CD4-positive, alpha-beta T cell (primary cell): ENCODE data around the gene CFAP141. TPM values are rescaled to one million over a fixed set of nuclear protein-coding genes. Genes with fewer than 3 reads are reported as not detected.
A peak's percentile ranks its signal among the peaks of the same experiment; 100 is the strongest.

Experiments used
- ATAC-seq: fragments of 200-7000 bp; cut with Tn5 transposase; one replicate; pipeline ENCODE4 v1.10.0; 2022; ENCODE audit warnings: mild to moderate bottlenecking; ENCODE audit not compliant: poor library complexity
- CTCF ChIA-PET: fragments of 350-600 bp; sonication (Branson Sonifier 250); formaldehyde crosslinking; loops from one replicate; lab custom pipeline; 2021; ENCODE audit warnings: antibody characterized with exemption, inconsistent platforms; lab: Charles Lee
- POLR2A ChIA-PET: fragments of 350-600 bp; sonication (Branson Sonifier 250); formaldehyde crosslinking; loops from one replicate; lab custom pipeline; 2021; ENCODE audit warnings: antibody characterized with exemption, inconsistent platforms; lab: Charles Lee
- DNase-seq, 14 experiments: peaks; one replicate each; pipeline ENCODE4 v3.0.0-alpha.2; 2013 to 2020; ENCODE audit warnings: mixed read lengths in 2 of 14
- H3K27ac ChIP-seq, 2 donors: one replicate each; pipeline versions ENCODE4 v1.5.1 to v1.7.0; 2013; ENCODE audit warnings: low read length in 2 of 2, low read depth in 1 of 2, mild to moderate bottlenecking in 1 of 2
- H3K27me3 ChIP-seq, 2 experiments: 1 replicate in 1 of 2; 2 replicates in 1 of 2; pipeline versions ENCODE4 v1.6.1 to v1.7.0; 2013; ENCODE audit warnings: low read length in 2 of 2, control low read depth in 1 of 2, mild to moderate bottlenecking in 1 of 2, moderate library complexity in 1 of 2; ENCODE audit not compliant: insufficient read depth in 2 of 2, control insufficient read depth in 1 of 2
- H3K36me3 ChIP-seq: one replicate; pipeline ENCODE4 v1.6.1; 2013; ENCODE audit warnings: low read length, control low read depth; ENCODE audit not compliant: insufficient read depth
- H3K4me1 ChIP-seq: one replicate; pipeline ENCODE4 v1.6.1; 2013; ENCODE audit warnings: low read length, control low read depth; ENCODE audit not compliant: insufficient read depth
- H3K4me3 ChIP-seq: one replicate; pipeline ENCODE4 v1.5.1; 2013; ENCODE audit warnings: mild to moderate bottlenecking, low read length, moderate library complexity
- H3K9me3 ChIP-seq, 2 experiments: 1 replicate in 1 of 2; 2 replicates in 1 of 2; pipeline versions ENCODE4 v1.6.1 to v1.7.0; 2013; ENCODE audit warnings: low read length in 2 of 2, mild to moderate bottlenecking in 2 of 2, control low read depth in 1 of 2, moderate library complexity in 1 of 2; ENCODE audit not compliant: control insufficient read depth in 1 of 2, insufficient read depth in 1 of 2
- H3K27ac Mint-ChIP-seq: one replicate; pipeline ENCODE4 v1.8.0; 2020; ENCODE audit warnings: mixed read lengths
- H3K27me3 Mint-ChIP-seq: one replicate; pipeline ENCODE4 v1.8.0; 2021; ENCODE audit warnings: mixed read lengths
- H3K36me3 Mint-ChIP-seq: one replicate; pipeline ENCODE4 v1.8.0; 2021; ENCODE audit warnings: low read depth, mixed read lengths
- H3K4me1 Mint-ChIP-seq: one replicate; pipeline ENCODE4 v1.8.0; 2021; ENCODE audit warnings: low read depth, mixed read lengths
- H3K4me3 Mint-ChIP-seq: one replicate; pipeline ENCODE4 v1.8.0; 2020; ENCODE audit warnings: mild to moderate bottlenecking, mixed read lengths
- H3K9me3 Mint-ChIP-seq: one replicate; pipeline ENCODE4 v1.8.0; 2020; ENCODE audit warnings: mixed read lengths
- CTCF ChIP-seq: fragments of 200-600 bp; IDR thresholded peaks from one replicate; pipeline ENCODE4 v1.8.0; 2022; ENCODE audit warnings: antibody characterized with exemption, mild to moderate bottlenecking
- intact Hi-C, 2 experiments: fragments of 100-400 bp; cut with DNase I in 1 of 2; cut with micrococcal nuclease in 1 of 2; formaldehyde crosslinking; loops; one replicate each; pipeline versions ENCODE4 v1.15.1 to v1.9.0; 2023 to 2025; cut with DNase I, micrococcal nuclease
- microRNA-seq: library from miRNA; unstranded; fragments of <30 nt; microRNA quantifications from one replicate; pipeline ENCODE4 v1.2.0, GENCODE V29; 2021; ENCODE audit warnings: borderline microRNAs expressed, borderline replicate concordance
- total RNA-seq, 174 experiments: library from RNA in 2 of 174; stranded (reverse) in 2 of 174; gene quantifications; one replicate each; pipeline ENCODE4 v1.2.3 and lab custom pipeline; 2021 to 2026

Gene CFAP141
- total RNA-seq, 2 experiments from 2014 or later, result not detected

- peak within 1 kb of the TSS; percentile 60 to 68 for H3K27ac ChIP-seq
- H3K27me3 ChIP-seq, result no peaks in the 10 kb centered on the region
- peaks cover 60% of the 10 kb centered on the region for H3K4me1 Mint-ChIP-seq
- POLR2A ChIA-PET, result interaction anchor here (1.1 to 1.8 kb wide), 2 partner anchors 24 to 164 kb away, joined by 4 to 5 read pairs; partner anchors contain the start of gene RPS27
- intact Hi-C loops, result loop anchor here (5.0 kb wide), 2 partner anchors 68 to 162 kb away; partner anchors contain the start of genes RPS27 (in 1 of the 2) and UBAP2L (in 1 of the 2)
- no peak for ATAC-seq
- peaks cover 46% of the 10 kb centered on the region for H3K4me1 ChIP-seq
- peaks cover 58% of the 10 kb centered on the region for H3K36me3 Mint-ChIP-seq
- peak within 1 kb of the TSS; percentile 92 for H3K27ac Mint-ChIP-seq
- H3K9me3 ChIP-seq, result peaks cover 0 to 3% of the 10 kb centered on the region in 2 experiments
- peaks cover 41% of the 10 kb centered on the region for H3K36me3 ChIP-seq
- no peak within 1 kb of the TSS for H3K4me3 Mint-ChIP-seq
- CTCF ChIA-PET, result no interaction called here
- TF ChIP-seq CTCF, result no peak
- H3K27me3 Mint-ChIP-seq, result no peaks in the 10 kb centered on the region
- peaks cover 4% of the 10 kb centered on the region for H3K9me3 Mint-ChIP-seq
- no peak within 1 kb of the TSS for H3K4me3 ChIP-seq
- peak in 1 of 14 experiments; percentile 20 for DNase-seq
These were observed 51.5 kb downstream of the CFAP141 start, which contains the start of gene NUP210L for GRCh38 chr1:154154534-154155191. Gene NUP210L (minus strand): TSS chr1:154155073.

- no peak overlapping the region for H3K4me3 Mint-ChIP-seq
- no peak for TF ChIP-seq CTCF
- peaks cover 54% of the 10 kb centered on the region for H3K4me1 Mint-ChIP-seq
- Histone ChIP-seq H3K9me3 (no peaks in the 10 kb centered on the region), H3K4me3 (no peak overlapping the region), H3K36me3 (peaks cover 35% of the 10 kb centered on the region), H3K4me1 (peaks cover 43% of the 10 kb centered on the region), H3K27ac (peak overlapping the region; percentile 60 to 68), H3K27me3 (no peaks in the 10 kb centered on the region)
- ATAC-seq (no peak), DNase-seq (no peak)
- intact Hi-C loops, result no loop called here
- H3K36me3 Mint-ChIP-seq, result peaks cover 52% of the 10 kb centered on the region
- H3K27ac Mint-ChIP-seq, result peak overlapping the region; percentile 92
- peaks cover 2% of the 10 kb centered on the region for H3K9me3 Mint-ChIP-seq
- ChIA-PET CTCF (no interaction called here), POLR2A (no interaction called here)
- no peaks in the 10 kb centered on the region for H3K27me3 Mint-ChIP-seq
These were observed 52.1 kb downstream of the CFAP141 start for GRCh38 chr1:154154053-154154452.

- peaks cover 19% of the 10 kb centered on the region for H3K4me1 ChIP-seq
- no peak for ATAC-seq
- Mint-ChIP-seq H3K9me3 (no peaks in the 10 kb centered on the region), H3K27me3 (no peaks in the 10 kb centered on the region), H3K36me3 (peaks cover 25% of the 10 kb centered on the region), H3K4me1 (peaks cover 35% of the 10 kb centered on the region), H3K4me3 (no peak overlapping the region), H3K27ac (no peak overlapping the region)
- CTCF ChIA-PET, result no interaction called here
- POLR2A ChIA-PET, result no interaction called here
- no peak for DNase-seq
- H3K36me3 ChIP-seq, result peaks cover 24% of the 10 kb centered on the region
- H3K4me3 ChIP-seq, result no peak overlapping the region
- H3K9me3 ChIP-seq, result no peaks in the 10 kb centered on the region
- H3K27me3 ChIP-seq, result no peaks in the 10 kb centered on the region
- TF ChIP-seq CTCF, result no peak
- H3K27ac ChIP-seq, result no peak overlapping the region
- intact Hi-C loops, result no loop called here
These were observed 54.8 kb downstream of the CFAP141 start for GRCh38 chr1:154151311-154151710.

Small RNA genes within 50 kb of the gene (microRNA-seq; reads per million reads assigned to microRNA genes)
- gene MIR190B, result 13.4 reads per million, percentile 45 among the genes with 10 or more reads in this experiment

Other genes with a start within 250 kb of the CFAP141 start
- gene CRTC2, start 247.7 kb downstream of the CFAP141 start, total RNA-seq, result 100 to 1,000 TPM; 147 to 152 TPM
- gene SLC39A1, start 242.8 kb downstream of the CFAP141 start, total RNA-seq, result 1 to 10 TPM; 6.4 to 6.9 TPM
- gene CREB3L4, start 238.4 kb downstream of the CFAP141 start, total RNA-seq, result 1 to 10 TPM; 2.9 to 3.9 TPM
- gene JTB, start 228.7 kb downstream of the CFAP141 start, total RNA-seq, result 10 to 100 TPM; 80.4 to 80.9 TPM
- under 1 TPM; 0.28 to 0.30 TPM for gene RAB13, start 220.0 kb downstream of the CFAP141 start, total RNA-seq
- gene RPS27, start 215.6 kb downstream of the CFAP141 start, total RNA-seq, result 1,000 to 10,000 TPM; 7,636 to 8,442 TPM
- under 1 TPM; 0.03 to 0.08 TPM for gene NUP210L, start 51.3 kb downstream of the CFAP141 start, total RNA-seq
- gene TPM3, start 14.2 kb downstream of the CFAP141 start, total RNA-seq, result 100 to 1,000 TPM; 345 to 357 TPM
- 100 to 1,000 TPM; 224 to 234 TPM for gene UBAP2L, start 14.6 kb upstream of the CFAP141 start, total RNA-seq
- gene HAX1, start 66.3 kb upstream of the CFAP141 start, total RNA-seq, result 10 to 100 TPM; 57.5 to 62.5 TPM
- gene AQP10, start 114.8 kb upstream of the CFAP141 start, total RNA-seq, result not detected
- 10 to 100 TPM; 72.7 to 80.7 TPM for gene ATP8B2, start 119.2 kb upstream of the CFAP141 start, total RNA-seq
- 10 to 100 TPM; 31.7 to 35.0 TPM for gene IL6R, start 199.0 kb upstream of the CFAP141 start, total RNA-seq